GM13977 (cell line): ENCODE data around the gene UQCRC1.

ENCODE experiments used
- DNase-seq: peaks from one replicate; pipeline ENCODE4 v3.0.0; 2012; ENCODE audit warnings: low spot score
- CTCF ChIP-seq: IDR thresholded peaks from 2 replicates; pipeline ENCODE4 v1.5.1; 2012; ENCODE audit warnings: mild to moderate bottlenecking, control low read depth; ENCODE audit not compliant: insufficient read depth; ENCODE audit errors: extremely low read depth, missing control alignments
- in situ Hi-C: fragments of 300-500 bp; cut with MboI; formaldehyde crosslinking; loops from one replicate; pipeline ENCODE4 v1.12.0; 2022; ENCODE audit warnings: low sequenced_read_pairs, low pct_unique_long_range_greater_than_20kb, mixed read lengths, inconsistent platforms; ENCODE audit not compliant: unreplicated experiment

UQCRC1 gene

GRCh38 chr3:48617559-48617958 lies 8.1 kb upstream of the UQCRC1 start:
- no peak for DNase-seq
- in situ Hi-C loops: no loop called here
- TF ChIP-seq CTCF: no peak

GRCh38 chr3:48614044-48614443 lies 4.6 kb upstream of the UQCRC1 start:
- TF ChIP-seq CTCF: no peak
- DNase-seq: no peak
- in situ Hi-C loops: no loop called here

- no peak for TF ChIP-seq CTCF
- in situ Hi-C loops: no loop called here
- DNase-seq: no peak
Measured at GRCh38 chr3:48612309-48612708, 2.9 kb upstream of the UQCRC1 start.

- TF ChIP-seq CTCF: no peak
- DNase-seq: no peak
- in situ Hi-C loops: no loop called here
Measured at GRCh38 chr3:48607519-48607918, 1.9 kb downstream of the UQCRC1 start.

GRCh38 chr3:48601622-48601994 lies 7.8 kb downstream of the UQCRC1 start:
- no peak for TF ChIP-seq CTCF
- no peak for DNase-seq
- in situ Hi-C loops: no loop called here

GRCh38 chr3:48600711-48601621 lies 8.5 kb downstream of the UQCRC1 start:
- DNase-seq: no peak
- in situ Hi-C loops: no loop called here
- no peak for TF ChIP-seq CTCF
